Measurements from ENCODE around the gene TOM1L2. TPM values are rescaled to one million over a fixed set of nuclear protein-coding genes. Genes with fewer than 3 reads are reported as not detected.

TOM1L2 gene
- total RNA-seq, 2 experiments from 2014 or later: 11.3 to 11.9 TPM

GRCh38 chr17:17831208-17832031 lies 140.8 kb downstream of the TOM1L2 start:
- Mint-ChIP-seq H3K9me3 (ENCODE audit: low read depth) (no peaks in the 10 kb centered on the region), H3K27me3 (no peaks in the 10 kb centered on the region), H3K4me3 (no peak overlapping the region), H3K4me1 (peaks cover 66% of the 10 kb centered on the region), H3K27ac (no peak overlapping the region), H3K36me3 (ENCODE audit: low read depth) (peaks cover 41% of the 10 kb centered on the region)
- ChIA-PET CTCF (interaction anchor here (0.7 kb wide), 1 partner anchor 1446 kb away, joined by 3 read pairs; no protein-coding TSS in a partner anchor), POLR2A (interaction anchor here (1.2 kb wide), 1 partner anchor 10 kb away, joined by 4 read pairs; no protein-coding TSS in a partner anchor)
- DNase-seq (no peak), ATAC-seq (no peak)
- intact Hi-C loops (cut with DNase I, micrococcal nuclease): no loop called here

- no peak overlapping the region for H3K27ac Mint-ChIP-seq
- no peak overlapping the region for H3K4me3 Mint-ChIP-seq
- H3K27me3 Mint-ChIP-seq: no peaks in the 10 kb centered on the region
- H3K9me3 Mint-ChIP-seq (ENCODE audit: low read depth): no peaks in the 10 kb centered on the region
- CTCF ChIA-PET: interaction anchor here (0.7 to 1.5 kb wide), 4 partner anchors 18 to 1445 kb away, joined by 3 read pairs; no protein-coding TSS in a partner anchor
- ATAC-seq: no peak
- POLR2A ChIA-PET: no interaction called here
- intact Hi-C loops (cut with DNase I, micrococcal nuclease): no loop called here
- no peak for DNase-seq
- peaks cover 69% of the 10 kb centered on the region for H3K4me1 Mint-ChIP-seq
- peaks cover 40% of the 10 kb centered on the region for H3K36me3 Mint-ChIP-seq (ENCODE audit: low read depth)
These were observed 141.4 kb downstream of the TOM1L2 start for GRCh38 chr17:17830740-17831207.

- intact Hi-C loops (cut with DNase I, micrococcal nuclease): no loop called here
- POLR2A ChIA-PET: no interaction called here
- peaks cover 70% of the 10 kb centered on the region for H3K4me1 Mint-ChIP-seq
- H3K9me3 Mint-ChIP-seq (ENCODE audit: low read depth): no peaks in the 10 kb centered on the region
- H3K36me3 Mint-ChIP-seq (ENCODE audit: low read depth): peaks cover 36% of the 10 kb centered on the region
- H3K27ac Mint-ChIP-seq: no peak overlapping the region
- no peak for ATAC-seq
- CTCF ChIA-PET: interaction anchor here (1.0 to 1.5 kb wide), 4 partner anchors 11 to 89 kb away, joined by 3 read pairs; no protein-coding TSS in a partner anchor
- no peak overlapping the region for H3K4me3 Mint-ChIP-seq
- DNase-seq: no peak
- no peaks in the 10 kb centered on the region for H3K27me3 Mint-ChIP-seq
These were observed 142.0 kb downstream of the TOM1L2 start for GRCh38 chr17:17830269-17830567.

GRCh38 chr17:17827826-17828621 lies 144.2 kb downstream of the TOM1L2 start:
- Mint-ChIP-seq H3K4me3 (no peak overlapping the region), H3K27ac (no peak overlapping the region), H3K4me1 (peaks cover 69% of the 10 kb centered on the region), H3K9me3 (ENCODE audit: low read depth) (no peaks in the 10 kb centered on the region), H3K36me3 (ENCODE audit: low read depth) (peaks cover 16% of the 10 kb centered on the region), H3K27me3 (no peaks in the 10 kb centered on the region)
- ATAC-seq (no peak), DNase-seq (no peak)
- intact Hi-C loops (cut with DNase I, micrococcal nuclease): no loop called here
- ChIA-PET POLR2A (interaction anchor here (0.8 to 1.1 kb wide), 2 partner anchors 8 to 14 kb away, joined by 4 to 5 read pairs; partner anchors contain the start of gene SREBF1), CTCF (interaction anchor here (0.7 to 2.2 kb wide), 3 partner anchors 16 to 178 kb away, joined by 4 to 10 read pairs (median 4); no protein-coding TSS in a partner anchor)

- ATAC-seq: no peak
- Mint-ChIP-seq H3K27me3 (no peaks in the 10 kb centered on the region), H3K9me3 (ENCODE audit: low read depth) (no peaks in the 10 kb centered on the region), H3K4me1 (peaks cover 74% of the 10 kb centered on the region), H3K4me3 (no peak overlapping the region), H3K27ac (peak overlapping the region; percentile 75), H3K36me3 (ENCODE audit: low read depth) (peaks cover 20% of the 10 kb centered on the region)
- ChIA-PET POLR2A (interaction anchor here (0.8 to 1.1 kb wide), 2 partner anchors 9 to 14 kb away, joined by 4 to 5 read pairs; partner anchors contain the start of gene SREBF1), CTCF (interaction anchor here (0.6 to 2.2 kb wide), 4 partner anchors 13 to 158 kb away, joined by 3 to 10 read pairs (median 4); no protein-coding TSS in a partner anchor)
- intact Hi-C loops (cut with DNase I, micrococcal nuclease): no loop called here
- DNase-seq: no peak
These were observed 145.0 kb downstream of the TOM1L2 start for GRCh38 chr17:17826942-17827785.

- Mint-ChIP-seq H3K4me1 (peaks cover 74% of the 10 kb centered on the region), H3K9me3 (ENCODE audit: low read depth) (no peaks in the 10 kb centered on the region), H3K36me3 (ENCODE audit: low read depth) (peaks cover 19% of the 10 kb centered on the region), H3K27me3 (no peaks in the 10 kb centered on the region), H3K27ac (peak overlapping the region; percentile 75), H3K4me3 (peak overlapping the region; percentile 28)
- ChIA-PET POLR2A (interaction anchor here (0.6 to 1.9 kb wide), 4 partner anchors 10 to 358 kb away, joined by 4 to 14 read pairs (median 5); partner anchors contain the start of genes ALKBH5 and SREBF1), CTCF (interaction anchor here (0.7 to 0.8 kb wide), 2 partner anchors 33 to 107 kb away, joined by 3 to 5 read pairs; no protein-coding TSS in a partner anchor)
- DNase-seq (no peak), ATAC-seq (no peak)
- intact Hi-C loops (cut with DNase I, micrococcal nuclease): no loop called here
These were observed 145.9 kb downstream of the TOM1L2 start for GRCh38 chr17:17826342-17826713.

- DNase-seq (no peak), ATAC-seq (no peak)
- Mint-ChIP-seq H3K27ac (peak overlapping the region; percentile 96), H3K9me3 (ENCODE audit: low read depth) (no peaks in the 10 kb centered on the region), H3K27me3 (no peaks in the 10 kb centered on the region), H3K4me1 (peaks cover 83% of the 10 kb centered on the region), H3K4me3 (peak overlapping the region; percentile 72), H3K36me3 (ENCODE audit: low read depth) (peaks cover 26% of the 10 kb centered on the region)
- ChIA-PET CTCF (interaction anchor here (0.7 to 1.7 kb wide), 4 partner anchors 8 to 146 kb away, joined by 3 to 6 read pairs (median 4); no protein-coding TSS in a partner anchor), POLR2A (interaction anchor here (1.9 to 2.9 kb wide), 2 partner anchors 9 to 11 kb away, joined by 9 to 14 read pairs; partner anchors contain the start of gene SREBF1)
- intact Hi-C loops (cut with DNase I, micrococcal nuclease): loop anchor here (1.0 to 5.0 kb wide), 3 partner anchors 11 to 357 kb away; partner anchors contain the start of genes ALKBH5 (in 1 of the 2) and SREBF1 (in 1 of the 2)
These were observed 147.2 kb downstream of the TOM1L2 start for GRCh38 chr17:17824783-17825614.

- CTCF ChIA-PET: interaction anchor here (1.0 to 1.7 kb wide), 3 partner anchors 9 to 145 kb away, joined by 3 to 6 read pairs (median 5); no protein-coding TSS in a partner anchor
- Mint-ChIP-seq H3K27me3 (no peaks in the 10 kb centered on the region), H3K27ac (peak overlapping the region; percentile 96), H3K9me3 (ENCODE audit: low read depth) (no peaks in the 10 kb centered on the region), H3K4me1 (peaks cover 88% of the 10 kb centered on the region), H3K36me3 (ENCODE audit: low read depth) (peaks cover 32% of the 10 kb centered on the region), H3K4me3 (peak overlapping the region; percentile 72)
- ATAC-seq: peak; percentile 53
- POLR2A ChIA-PET: interaction anchor here (1.0 to 2.9 kb wide), 4 partner anchors 10 to 26 kb away, joined by 4 to 14 read pairs (median 8); partner anchors contain the start of gene SREBF1
- DNase-seq: peak; percentile 66
- intact Hi-C loops (cut with DNase I, micrococcal nuclease): loop anchor here (1.0 to 5.0 kb wide), 3 partner anchors 12 to 358 kb away; partner anchors contain the start of genes ALKBH5 (in 1 of the 2) and SREBF1 (in 1 of the 2)
These were observed 147.9 kb downstream of the TOM1L2 start for GRCh38 chr17:17824119-17824782.

GRCh38 chr17:17823433-17824118 lies 148.6 kb downstream of the TOM1L2 start:
- intact Hi-C loops (cut with DNase I, micrococcal nuclease): loop anchor here (1.0 to 5.0 kb wide), 8 partner anchors 13 to 359 kb away; partner anchors contain the start of genes SREBF1 (in 2 of the 2), ALKBH5 (in 1 of the 2), DRC3 (in 1 of the 2) and TOM1L2 (in 1 of the 2)
- POLR2A ChIA-PET: interaction anchor here (1.0 to 2.9 kb wide), 3 partner anchors 10 to 26 kb away, joined by 4 to 9 read pairs (median 6); partner anchors contain the start of gene SREBF1
- DNase-seq: peak; percentile 90
- Mint-ChIP-seq H3K27me3 (no peaks in the 10 kb centered on the region), H3K9me3 (ENCODE audit: low read depth) (no peaks in the 10 kb centered on the region), H3K27ac (peak overlapping the region; percentile 96), H3K4me3 (peak overlapping the region; percentile 72), H3K4me1 (peaks cover 92% of the 10 kb centered on the region), H3K36me3 (ENCODE audit: low read depth) (peaks cover 38% of the 10 kb centered on the region)
- ATAC-seq: peak; percentile 80
- CTCF ChIA-PET: interaction anchor here (1.0 to 1.7 kb wide), 3 partner anchors 10 to 145 kb away, joined by 3 to 6 read pairs (median 5); no protein-coding TSS in a partner anchor
